GM12878 (cell line): ENCODE results near the gene PEX1. TPM values are rescaled to one million over a fixed set of nuclear protein-coding genes. Genes with fewer than 3 reads are reported as not detected.

Source experiments
- CBX3 ChIP-seq: fragments of 200-600 bp; sonication (generic); IDR thresholded peaks from 2 replicates; pipeline ENCODE4 v1.6.1; 2016; ENCODE audit warnings: low read depth, borderline replicate concordance
- ETV6 ChIP-seq, 2 experiments: fragments of 450-650 bp in 1 of 2; IDR thresholded peaks in 1 of 2; conservative IDR thresholded peaks in 1 of 2; 2 replicates each; pipeline ENCODE4 v1.6.1; 2014; ENCODE audit warnings: antibody characterized with exemption in 1 of 2, borderline replicate concordance in 1 of 2, low read depth in 1 of 2, mild to moderate bottlenecking in 1 of 2, moderate library complexity in 1 of 2
- SREBF2 ChIP-seq: IDR thresholded peaks from 2 replicates; pipeline ENCODE4 v1.6.1; 2012; ENCODE audit warnings: mild to moderate bottlenecking, low read length
- SRF ChIP-seq, 2 experiments: IDR thresholded peaks; 2 replicates each; pipeline ENCODE4 v1.6.1; 2011; ENCODE audit warnings: low read depth in 2 of 2, low read length in 2 of 2, mild to moderate bottlenecking in 1 of 2, moderate library complexity in 1 of 2
- STAT3 ChIP-seq: IDR thresholded peaks from 2 replicates; pipeline ENCODE4 v1.6.1; 2011; ENCODE audit warnings: low read depth, low read length, improper control_type of control experiment
- polyA plus RNA-seq, 11 experiments: library from polyadenylated mRNA; depleted of rRNA in 4 of 11; unstranded in 6 of 11; stranded (reverse) in 5 of 11; fragments of >200 nt; fragmentation: Nextera tagmentation in 4 of 11; fragmentation: Illumina TruSeq in 1 of 11; extraction: Ambion mirVana in 4 of 11; extraction: Trizol in 1 of 11; gene quantifications; 1 replicate in 1 of 11; 2 replicates in 10 of 11; pipeline versions ENCODE4 v1.2.1 to v1.2.3, GENCODE V29; 2011 to 2016; ENCODE audit warnings: inconsistent platforms in 2 of 11, missing spikeins in 2 of 11, low read depth in 1 of 11
- total RNA-seq, 4 experiments: library from RNA; depleted of rRNA in 3 of 4; stranded (reverse); fragments of >200 nt in 3 of 4; fragmentation: Illumina TruSeq in 1 of 4; extraction: Trizol in 1 of 4; gene quantifications; 2 replicates each; pipeline versions ENCODE4 v1.2.1 to v1.2.3, GENCODE V29; 2013 to 2021
- TF ChIP-seq, protein P1 (sequence below): fragments of 450-650 bp; formaldehyde crosslinking; IDR thresholded peaks from 2 replicates; pipeline ENCODE4 v1.4.0; 2022; ENCODE audit warnings: mild to moderate bottlenecking, moderate library complexity
- TF ChIP-seq, protein P2 (sequence below): fragments of 450-650 bp; IDR thresholded peaks from 2 replicates; pipeline ENCODE4 v1.6.1; 2017; ENCODE audit warnings: mild to moderate bottlenecking, low read depth, inconsistent platforms; ENCODE audit not compliant: poor library complexity, severe bottlenecking

The PEX1 gene
- total and polyA plus RNA-seq, 10 of the 15 experiments (the other 5 are each of a cell fraction or from before 2014, with no cell fraction given) = 6.7 to 22.9 (median 15.4) TPM

DNA sequence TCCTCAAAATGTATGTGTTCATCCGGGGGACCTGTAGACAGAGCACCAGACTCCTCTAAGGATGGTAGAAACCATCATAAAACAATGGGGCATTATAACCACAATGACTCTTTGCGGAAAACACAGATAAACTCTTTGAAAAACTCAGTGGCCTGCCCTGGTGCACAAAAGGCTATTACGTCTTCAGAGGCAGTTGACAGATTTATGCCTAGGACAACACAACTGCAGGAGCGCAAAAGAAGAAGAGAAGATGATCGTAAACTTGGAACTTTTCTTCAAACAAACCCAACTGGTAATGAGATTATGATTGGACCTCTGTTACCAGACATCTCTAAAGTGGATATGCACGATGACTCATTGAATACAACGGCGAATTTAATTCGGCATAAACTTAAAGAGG lies 6.3 kb upstream of the PEX1 start (continued):
- TF ChIP-seq, protein P1, sequence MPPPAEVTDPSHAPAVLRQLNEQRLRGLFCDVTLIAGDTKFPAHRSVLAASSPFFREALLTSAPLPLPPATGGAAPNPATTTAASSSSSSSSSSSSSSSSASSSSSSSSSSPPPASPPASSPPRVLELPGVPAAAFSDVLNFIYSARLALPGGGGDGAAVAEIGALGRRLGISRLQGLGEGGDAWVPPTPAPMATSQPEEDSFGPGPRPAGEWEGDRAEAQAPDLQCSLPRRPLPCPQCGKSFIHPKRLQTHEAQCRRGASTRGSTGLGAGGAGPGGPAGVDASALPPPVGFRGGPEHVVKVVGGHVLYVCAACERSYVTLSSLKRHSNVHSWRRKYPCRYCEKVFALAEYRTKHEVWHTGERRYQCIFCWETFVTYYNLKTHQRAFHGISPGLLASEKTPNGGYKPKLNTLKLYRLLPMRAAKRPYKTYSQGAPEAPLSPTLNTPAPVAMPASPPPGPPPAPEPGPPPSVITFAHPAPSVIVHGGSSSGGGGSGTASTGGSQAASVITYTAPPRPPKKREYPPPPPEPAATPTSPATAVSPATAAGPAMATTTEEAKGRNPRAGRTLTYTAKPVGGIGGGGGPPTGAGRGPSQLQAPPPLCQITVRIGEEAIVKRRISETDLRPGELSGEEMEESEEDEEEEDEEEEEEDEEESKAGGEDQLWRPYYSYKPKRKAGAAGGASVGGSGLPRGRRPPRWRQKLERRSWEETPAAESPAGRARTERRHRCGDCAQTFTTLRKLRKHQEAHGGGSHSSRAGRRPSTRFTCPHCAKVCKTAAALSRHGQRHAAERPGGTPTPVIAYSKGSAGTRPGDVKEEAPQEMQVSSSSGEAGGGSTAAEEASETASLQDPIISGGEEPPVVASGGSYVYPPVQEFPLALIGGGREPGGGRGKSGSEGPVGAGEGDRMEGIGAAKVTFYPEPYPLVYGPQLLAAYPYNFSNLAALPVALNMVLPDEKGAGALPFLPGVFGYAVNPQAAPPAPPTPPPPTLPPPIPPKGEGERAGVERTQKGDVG (CRISPR knock-in tag) = no peak
- TF ChIP-seq SREBF2 = no peak
- no peak for TF ChIP-seq ETV6 (conservative IDR thresholded peaks at IDR 0.05 in 1 of 2, IDR thresholded peaks at IDR 0.05 in 1 of 2; ENCODE audit: borderline replicate concordance in 1 of 2, low read depth in 1 of 2)
- no peak for TF ChIP-seq SRF (IDR thresholded peaks at IDR 0.05; ENCODE audit: low read depth in 2 of 2, low read length in 2 of 2)
- TF ChIP-seq STAT3 = no peak
- TF ChIP-seq, protein P2, sequence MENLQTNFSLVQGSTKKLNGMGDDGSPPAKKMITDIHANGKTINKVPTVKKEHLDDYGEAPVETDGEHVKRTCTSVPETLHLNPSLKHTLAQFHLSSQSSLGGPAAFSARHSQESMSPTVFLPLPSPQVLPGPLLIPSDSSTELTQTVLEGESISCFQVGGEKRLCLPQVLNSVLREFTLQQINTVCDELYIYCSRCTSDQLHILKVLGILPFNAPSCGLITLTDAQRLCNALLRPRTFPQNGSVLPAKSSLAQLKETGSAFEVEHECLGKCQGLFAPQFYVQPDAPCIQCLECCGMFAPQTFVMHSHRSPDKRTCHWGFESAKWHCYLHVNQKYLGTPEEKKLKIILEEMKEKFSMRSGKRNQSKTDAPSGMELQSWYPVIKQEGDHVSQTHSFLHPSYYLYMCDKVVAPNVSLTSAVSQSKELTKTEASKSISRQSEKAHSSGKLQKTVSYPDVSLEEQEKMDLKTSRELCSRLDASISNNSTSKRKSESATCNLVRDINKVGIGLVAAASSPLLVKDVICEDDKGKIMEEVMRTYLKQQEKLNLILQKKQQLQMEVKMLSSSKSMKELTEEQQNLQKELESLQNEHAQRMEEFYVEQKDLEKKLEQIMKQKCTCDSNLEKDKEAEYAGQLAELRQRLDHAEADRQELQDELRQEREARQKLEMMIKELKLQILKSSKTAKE = no peak
- no peak for TF ChIP-seq CBX3
